NB4 (cell line): ENCODE measurements around the gene METRNL.

Experiments
- CTCF ChIP-seq: IDR thresholded peaks from one replicate; pipeline ENCODE4 v1.5.1; 2012; ENCODE audit warnings: low read depth, low read length
- MAX ChIP-seq: IDR thresholded peaks from 2 replicates; pipeline ENCODE4 v1.6.1; 2011; ENCODE audit warnings: low read depth, low read length
- POLR2A ChIP-seq: IDR thresholded peaks from 2 replicates; pipeline ENCODE4 v1.6.1; 2011; ENCODE audit warnings: mild to moderate bottlenecking; ENCODE audit not compliant: insufficient read length; ENCODE audit errors: extremely low read depth

- no peak for TF ChIP-seq MAX
- TF ChIP-seq CTCF: no peak
- TF ChIP-seq POLR2A: no peak
Measured at GRCh38 chr17:83113381-83113780, 34.0 kb downstream of the METRNL start.
